ENCODE results near the gene CCDC40.

Gene CCDC40, protein sequence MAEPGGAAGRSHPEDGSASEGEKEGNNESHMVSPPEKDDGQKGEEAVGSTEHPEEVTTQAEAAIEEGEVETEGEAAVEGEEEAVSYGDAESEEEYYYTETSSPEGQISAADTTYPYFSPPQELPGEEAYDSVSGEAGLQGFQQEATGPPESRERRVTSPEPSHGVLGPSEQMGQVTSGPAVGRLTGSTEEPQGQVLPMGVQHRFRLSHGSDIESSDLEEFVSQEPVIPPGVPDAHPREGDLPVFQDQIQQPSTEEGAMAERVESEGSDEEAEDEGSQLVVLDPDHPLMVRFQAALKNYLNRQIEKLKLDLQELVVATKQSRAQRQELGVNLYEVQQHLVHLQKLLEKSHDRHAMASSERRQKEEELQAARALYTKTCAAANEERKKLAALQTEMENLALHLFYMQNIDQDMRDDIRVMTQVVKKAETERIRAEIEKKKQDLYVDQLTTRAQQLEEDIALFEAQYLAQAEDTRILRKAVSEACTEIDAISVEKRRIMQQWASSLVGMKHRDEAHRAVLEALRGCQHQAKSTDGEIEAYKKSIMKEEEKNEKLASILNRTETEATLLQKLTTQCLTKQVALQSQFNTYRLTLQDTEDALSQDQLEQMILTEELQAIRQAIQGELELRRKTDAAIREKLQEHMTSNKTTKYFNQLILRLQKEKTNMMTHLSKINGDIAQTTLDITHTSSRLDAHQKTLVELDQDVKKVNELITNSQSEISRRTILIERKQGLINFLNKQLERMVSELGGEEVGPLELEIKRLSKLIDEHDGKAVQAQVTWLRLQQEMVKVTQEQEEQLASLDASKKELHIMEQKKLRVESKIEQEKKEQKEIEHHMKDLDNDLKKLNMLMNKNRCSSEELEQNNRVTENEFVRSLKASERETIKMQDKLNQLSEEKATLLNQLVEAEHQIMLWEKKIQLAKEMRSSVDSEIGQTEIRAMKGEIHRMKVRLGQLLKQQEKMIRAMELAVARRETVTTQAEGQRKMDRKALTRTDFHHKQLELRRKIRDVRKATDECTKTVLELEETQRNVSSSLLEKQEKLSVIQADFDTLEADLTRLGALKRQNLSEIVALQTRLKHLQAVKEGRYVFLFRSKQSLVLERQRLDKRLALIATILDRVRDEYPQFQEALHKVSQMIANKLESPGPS

DNA sequence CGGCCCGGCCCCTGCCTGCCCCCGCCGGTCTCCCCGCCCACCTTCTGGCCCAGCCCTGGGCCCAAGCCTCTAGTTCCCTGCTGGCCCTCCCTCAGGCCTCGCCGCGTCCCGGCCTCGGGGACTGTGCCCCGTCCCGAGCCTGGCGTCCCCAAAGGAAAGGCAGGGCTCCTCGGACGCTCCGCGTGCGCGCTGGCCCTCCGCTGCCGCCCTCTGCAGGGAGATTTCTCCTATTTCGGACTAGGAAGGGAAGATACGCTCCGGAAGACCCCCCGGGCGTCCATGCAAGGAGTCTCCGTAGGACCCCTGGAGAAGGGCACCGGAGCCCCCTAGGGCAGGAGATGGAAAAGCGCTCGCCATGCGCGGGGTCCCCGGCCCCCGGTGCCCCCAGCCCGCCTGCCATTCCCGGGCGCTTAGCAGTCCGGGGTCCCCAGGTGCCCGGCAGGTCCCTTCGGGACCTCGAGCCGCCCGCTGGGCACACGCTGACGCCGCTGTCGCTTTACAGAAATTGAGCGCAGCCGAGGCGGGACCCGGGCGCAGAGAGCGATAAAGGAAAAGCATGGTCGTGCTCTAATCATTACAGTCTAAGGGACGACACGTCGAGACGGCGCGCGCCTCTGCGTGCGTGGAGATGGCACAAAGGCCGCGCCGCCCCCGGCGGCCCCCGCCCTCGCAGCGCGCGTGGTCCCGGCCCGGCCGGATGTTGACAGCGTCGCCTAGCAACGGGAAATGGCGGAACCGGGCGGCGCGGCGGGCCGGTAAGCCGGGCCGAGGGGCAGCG lies at the start of gene CCDC40:
CCDC40 (plus strand) TSS at position 706 of the 778 bp plus-strand sequence; CDS start at position 727, 21 bp downstream.
- Histone ChIP-seq H3K9me3 (ENCODE audit: control insufficient read depth, insufficient read depth, low read length) (no peaks in the 10 kb centered on the region), H3K4me1 (ENCODE audit: insufficient read depth, low read length) (no peaks in the 10 kb centered on the region), H3K9ac (ENCODE audit: low read depth, low read length) (peak within 1 kb of the TSS; percentile 98), H3K36me3 (ENCODE audit: insufficient read depth, low read length) (no peaks in the 10 kb centered on the region)

DNA sequence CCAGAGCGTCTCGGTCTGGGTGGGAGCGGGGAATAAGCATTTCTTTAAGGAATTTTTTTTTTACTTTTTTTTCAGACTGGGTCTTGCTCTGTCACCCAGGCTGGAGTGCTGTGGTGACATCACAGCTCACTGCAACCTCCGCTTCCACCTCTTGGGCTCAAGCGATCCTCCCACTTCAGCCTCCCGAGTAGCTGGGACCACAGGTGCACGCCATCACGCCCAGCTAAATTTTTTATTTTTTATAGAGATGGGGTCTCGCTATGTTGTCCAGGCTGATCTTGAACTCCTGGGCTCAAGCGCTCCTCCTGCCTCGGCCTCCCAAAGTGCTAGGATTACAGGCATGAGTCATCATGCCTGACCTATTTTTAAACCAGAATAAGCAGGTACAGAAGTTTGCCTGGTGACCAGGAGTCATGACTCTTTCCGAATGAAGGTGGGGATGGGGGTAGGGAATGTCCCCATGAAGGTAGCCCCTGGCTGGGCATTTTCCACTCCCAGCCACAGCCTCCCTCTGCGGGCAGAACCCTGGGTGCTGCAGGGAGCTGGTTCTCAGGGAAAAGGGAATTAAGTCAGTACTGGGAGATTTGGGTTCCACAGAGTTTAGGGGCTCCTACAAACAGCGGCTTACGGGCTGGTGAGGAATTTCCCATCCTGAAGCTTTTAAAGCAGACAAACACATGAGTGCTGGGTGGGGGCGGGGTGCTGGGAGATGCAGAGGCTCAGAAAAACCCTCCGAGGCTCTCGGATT lies 49.1 kb upstream of the CCDC40 start:
- Histone ChIP-seq H3K9me3 (ENCODE audit: control insufficient read depth, insufficient read depth, low read length) (no peaks in the 10 kb centered on the region), H3K9ac (ENCODE audit: low read depth, low read length) (no peak overlapping the region), H3K4me1 (ENCODE audit: insufficient read depth, low read length) (peaks cover 23% of the 10 kb centered on the region), H3K36me3 (ENCODE audit: insufficient read depth, low read length) (no peaks in the 10 kb centered on the region; the same call in 1 of the 2 replicates)

DNA sequence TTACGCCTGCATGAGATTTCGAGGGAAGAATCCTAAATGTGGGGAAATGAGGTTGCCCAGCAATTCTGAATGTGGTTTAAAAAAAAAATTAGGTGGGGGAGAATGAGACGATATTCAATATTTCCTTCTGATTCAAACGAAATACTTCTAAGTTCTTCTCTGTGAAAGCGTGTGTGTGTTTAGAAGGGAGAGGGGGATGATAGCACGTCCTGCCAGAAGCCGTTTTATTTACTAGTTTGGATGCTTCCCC lies 48.6 kb upstream of the CCDC40 start:
- H3K4me1 ChIP-seq (ENCODE audit: insufficient read depth, low read length): peaks cover 28% of the 10 kb centered on the region
- H3K9me3 ChIP-seq (ENCODE audit: control insufficient read depth, insufficient read depth, low read length): no peaks in the 10 kb centered on the region
- no peak overlapping the region for H3K9ac ChIP-seq (ENCODE audit: low read depth, low read length)
- no peaks in the 10 kb centered on the region; the same call in 1 of the 2 replicates for H3K36me3 ChIP-seq (ENCODE audit: insufficient read depth, low read length)

DNA sequence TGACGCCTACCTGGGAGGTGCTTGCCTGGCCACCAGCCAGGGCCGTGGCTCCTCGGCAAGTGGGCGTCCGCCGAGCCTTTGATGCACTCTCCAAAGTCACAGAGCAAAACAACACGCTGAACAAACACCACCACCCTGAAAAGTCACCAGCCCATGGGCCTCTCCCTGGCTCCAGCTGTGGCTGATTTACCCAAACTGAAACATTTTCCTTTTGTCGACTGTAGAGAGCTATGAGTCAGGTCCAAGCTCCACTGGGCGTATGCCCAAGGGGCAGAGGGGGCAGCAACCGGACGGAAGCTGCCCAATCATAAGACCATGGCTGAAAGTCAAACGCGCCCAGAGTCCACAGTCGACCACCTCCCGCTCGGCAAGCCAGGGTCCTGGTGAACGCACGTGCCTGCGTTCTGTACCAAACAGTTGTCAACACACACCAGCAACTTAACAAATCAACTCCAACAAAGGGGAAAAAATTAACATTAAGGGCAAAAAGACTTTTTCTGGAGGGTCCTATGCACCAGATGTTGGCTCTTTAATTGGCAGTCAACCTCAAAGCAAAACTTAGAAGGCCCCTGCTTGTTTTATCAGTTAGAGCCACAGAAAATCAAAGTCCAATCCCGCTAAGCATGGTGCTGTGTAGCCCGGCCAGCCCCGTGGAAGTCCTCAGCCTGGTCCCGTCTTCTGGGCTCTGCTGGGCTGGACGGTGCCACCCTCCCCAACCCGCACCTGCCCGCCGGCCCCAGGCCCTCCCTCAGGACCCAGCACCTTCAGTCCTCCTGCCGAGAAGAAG lies 48.1 kb upstream of the CCDC40 start:
- Histone ChIP-seq H3K9ac (ENCODE audit: low read depth, low read length) (no peak overlapping the region), H3K9me3 (ENCODE audit: control insufficient read depth, insufficient read depth, low read length) (no peaks in the 10 kb centered on the region), H3K4me1 (ENCODE audit: insufficient read depth, low read length) (peaks cover 33% of the 10 kb centered on the region), H3K36me3 (ENCODE audit: insufficient read depth, low read length) (no peaks in the 10 kb centered on the region; the same call in 1 of the 2 replicates)

DNA sequence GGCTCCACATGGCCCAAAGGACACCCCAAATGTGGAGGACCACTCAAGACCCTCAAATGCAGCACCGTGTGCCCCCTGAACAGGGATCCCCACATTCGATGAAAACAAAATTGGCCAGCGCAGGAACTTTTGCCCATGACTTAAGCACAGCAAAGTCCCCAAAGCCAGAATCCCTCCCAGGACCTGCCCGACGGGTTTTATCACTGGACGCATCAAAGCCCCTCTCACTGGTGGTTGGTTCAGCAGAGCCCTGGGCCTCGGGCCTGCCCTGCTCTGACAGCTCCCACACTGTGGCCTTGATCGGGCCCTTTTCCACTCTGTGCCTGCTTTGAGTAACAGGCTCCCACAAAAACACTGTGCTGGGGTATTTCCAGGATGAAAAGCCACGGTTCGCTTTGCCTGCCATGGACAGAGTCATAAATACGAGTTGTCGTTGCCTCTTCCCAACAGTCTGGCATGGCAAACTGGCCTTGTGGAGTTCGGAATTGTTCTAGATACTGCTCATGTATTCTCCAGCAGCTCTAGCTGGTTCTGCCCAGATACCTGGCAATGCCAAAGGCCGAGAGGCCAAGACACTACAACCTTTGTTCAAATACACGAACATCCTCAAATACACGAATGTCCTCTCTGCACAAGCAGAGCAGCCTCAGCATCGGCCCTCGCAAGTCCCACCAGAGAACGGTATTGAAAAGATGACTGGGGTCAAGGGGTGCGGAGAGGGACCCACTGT lies 47.2 kb upstream of the CCDC40 start:
- no peaks in the 10 kb centered on the region for H3K36me3 ChIP-seq (ENCODE audit: insufficient read depth, low read length)
- peaks cover 42% of the 10 kb centered on the region for H3K4me1 ChIP-seq (ENCODE audit: insufficient read depth, low read length)
- H3K9ac ChIP-seq (ENCODE audit: low read depth, low read length): no peak overlapping the region
- H3K9me3 ChIP-seq (ENCODE audit: control insufficient read depth, insufficient read depth, low read length): no peaks in the 10 kb centered on the region

DNA sequence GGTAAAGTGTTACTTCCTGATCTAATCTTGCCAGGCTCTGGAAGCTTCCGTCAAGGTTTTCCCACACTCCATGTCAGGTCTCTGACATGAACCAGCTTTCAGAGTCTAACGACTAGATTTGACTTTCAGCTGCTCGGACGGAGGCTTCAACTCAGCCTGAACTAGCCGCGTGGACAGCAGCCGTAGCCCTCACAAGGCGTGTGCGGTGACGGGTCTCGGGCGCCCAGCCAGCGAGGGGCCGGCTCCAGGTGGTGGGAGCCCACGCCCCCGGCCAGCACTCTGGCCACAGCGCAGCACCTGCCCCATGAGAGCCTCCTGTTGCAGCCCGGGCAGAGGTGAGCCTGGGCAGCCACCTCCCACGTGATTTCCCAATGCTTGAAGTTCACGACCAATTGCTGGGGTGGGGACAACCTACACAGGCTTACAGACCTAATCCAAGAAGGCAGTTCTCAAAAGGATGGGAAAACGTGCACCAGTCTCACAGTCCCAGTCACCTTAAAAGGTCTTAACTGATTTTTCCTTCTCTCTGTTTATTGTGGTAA lies 46.3 kb upstream of the CCDC40 start:
- H3K4me1 ChIP-seq (ENCODE audit: insufficient read depth, low read length): peaks cover 42% of the 10 kb centered on the region
- H3K36me3 ChIP-seq (ENCODE audit: insufficient read depth, low read length): no peaks in the 10 kb centered on the region
- H3K9ac ChIP-seq (ENCODE audit: low read depth, low read length): no peak overlapping the region
- H3K9me3 ChIP-seq (ENCODE audit: control insufficient read depth, insufficient read depth, low read length): no peaks in the 10 kb centered on the region

DNA sequence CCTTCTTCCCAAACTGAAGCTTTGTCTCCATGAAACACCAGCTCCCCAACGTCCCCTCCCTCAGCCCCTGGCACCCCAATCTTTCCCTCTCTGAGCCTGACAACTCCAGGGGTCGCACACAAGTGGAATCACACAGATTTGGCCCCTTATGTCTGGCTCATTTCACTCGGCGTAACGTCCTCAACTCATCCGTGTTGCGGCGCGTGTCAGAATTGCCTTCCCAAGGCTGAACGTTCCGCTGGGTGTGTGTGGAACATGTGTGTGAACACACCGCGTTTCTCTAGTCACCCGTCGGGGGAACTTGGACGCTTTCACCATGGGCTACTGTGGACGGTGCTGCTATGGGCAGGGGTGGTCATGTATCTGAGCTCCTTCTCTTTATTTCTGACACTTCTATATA lies 45.7 kb upstream of the CCDC40 start:
- H3K4me1 ChIP-seq (ENCODE audit: insufficient read depth, low read length): peaks cover 42% of the 10 kb centered on the region
- H3K9ac ChIP-seq (ENCODE audit: low read depth, low read length): no peak overlapping the region
- no peaks in the 10 kb centered on the region for H3K36me3 ChIP-seq (ENCODE audit: insufficient read depth, low read length)
- no peaks in the 10 kb centered on the region for H3K9me3 ChIP-seq (ENCODE audit: control insufficient read depth, insufficient read depth, low read length)

DNA sequence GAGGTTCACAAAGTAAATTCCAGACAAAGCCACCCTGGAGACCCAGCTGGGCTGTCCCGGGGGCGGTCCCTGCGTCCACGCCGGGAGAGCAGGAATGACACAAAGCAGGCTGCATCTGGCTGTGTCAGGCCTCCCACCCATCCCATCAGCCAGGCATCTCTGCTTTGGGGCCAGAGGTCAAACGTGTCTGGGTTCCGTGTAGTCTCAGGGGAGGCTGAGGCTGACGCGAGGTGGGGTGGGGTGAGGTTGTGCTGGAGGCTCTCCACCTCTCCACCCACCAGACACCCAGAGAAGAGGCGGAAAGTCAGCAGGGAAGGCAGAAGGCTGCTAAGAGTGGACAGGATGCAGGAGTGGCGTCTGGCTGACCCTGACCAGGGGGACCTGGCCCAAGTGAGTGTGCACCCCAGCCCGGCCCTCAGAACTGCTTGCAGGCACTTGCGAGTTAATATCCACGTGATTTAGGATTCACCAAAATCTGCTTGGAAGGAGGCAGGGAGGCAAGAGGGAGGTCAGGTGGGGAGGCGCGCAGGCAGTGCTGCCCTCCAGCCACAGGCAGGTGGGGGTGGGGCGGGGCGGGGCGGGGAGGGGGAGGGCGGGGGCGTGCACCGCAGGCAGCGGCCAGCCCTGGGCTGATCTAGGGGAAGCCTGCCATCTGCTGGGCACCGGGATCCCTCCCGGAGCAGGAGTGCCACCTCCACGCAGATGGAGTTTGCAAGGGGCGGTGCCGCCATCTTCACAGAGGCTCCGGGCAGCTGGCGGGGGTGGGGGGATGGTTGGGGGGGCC lies 45.1 kb upstream of the CCDC40 start:
- Histone ChIP-seq H3K4me1 (ENCODE audit: insufficient read depth, low read length) (peaks cover 42% of the 10 kb centered on the region), H3K9ac (ENCODE audit: low read depth, low read length) (peak overlapping the region; percentile 56; the same call in 1 of the 2 replicates), H3K9me3 (ENCODE audit: control insufficient read depth, insufficient read depth, low read length) (no peaks in the 10 kb centered on the region), H3K36me3 (ENCODE audit: insufficient read depth, low read length) (no peaks in the 10 kb centered on the region)

DNA sequence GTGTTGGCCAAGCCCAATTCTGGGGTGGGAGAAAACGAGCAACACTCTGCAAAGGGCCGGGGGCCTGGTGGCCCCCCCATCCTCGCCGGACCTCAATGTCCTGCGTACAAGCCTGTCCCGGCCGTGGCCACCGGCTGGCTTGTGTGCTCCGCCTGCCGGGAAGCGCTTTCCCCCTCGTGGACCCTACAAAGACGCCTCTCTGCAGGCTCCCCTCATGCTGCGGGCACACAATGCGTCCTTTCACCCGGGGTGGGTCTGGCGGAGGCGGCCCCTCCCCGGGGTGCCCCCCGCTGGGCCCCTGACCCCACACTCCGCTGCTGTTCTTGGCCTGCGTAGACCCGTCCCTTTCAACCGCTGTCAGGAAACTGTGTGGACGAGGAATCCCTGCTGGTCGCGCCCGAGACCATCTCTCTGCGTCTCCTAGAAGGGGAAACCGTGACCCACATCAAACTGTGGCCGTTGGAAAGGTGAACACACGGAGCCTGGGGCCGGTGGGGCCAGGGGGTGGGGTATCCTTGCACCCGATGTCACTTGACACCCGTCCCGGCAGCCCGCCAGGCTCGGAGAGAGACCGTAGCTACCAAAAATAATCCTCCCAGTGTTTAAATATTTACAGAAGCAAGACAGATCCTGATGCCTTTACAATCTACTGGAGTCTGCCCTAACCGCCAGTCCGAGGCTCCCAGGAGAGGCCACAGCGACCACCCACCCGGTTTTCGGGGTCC lies 44.4 kb upstream of the CCDC40 start:
- H3K9ac ChIP-seq (ENCODE audit: low read depth, low read length): peak overlapping the region; percentile 56

DNA sequence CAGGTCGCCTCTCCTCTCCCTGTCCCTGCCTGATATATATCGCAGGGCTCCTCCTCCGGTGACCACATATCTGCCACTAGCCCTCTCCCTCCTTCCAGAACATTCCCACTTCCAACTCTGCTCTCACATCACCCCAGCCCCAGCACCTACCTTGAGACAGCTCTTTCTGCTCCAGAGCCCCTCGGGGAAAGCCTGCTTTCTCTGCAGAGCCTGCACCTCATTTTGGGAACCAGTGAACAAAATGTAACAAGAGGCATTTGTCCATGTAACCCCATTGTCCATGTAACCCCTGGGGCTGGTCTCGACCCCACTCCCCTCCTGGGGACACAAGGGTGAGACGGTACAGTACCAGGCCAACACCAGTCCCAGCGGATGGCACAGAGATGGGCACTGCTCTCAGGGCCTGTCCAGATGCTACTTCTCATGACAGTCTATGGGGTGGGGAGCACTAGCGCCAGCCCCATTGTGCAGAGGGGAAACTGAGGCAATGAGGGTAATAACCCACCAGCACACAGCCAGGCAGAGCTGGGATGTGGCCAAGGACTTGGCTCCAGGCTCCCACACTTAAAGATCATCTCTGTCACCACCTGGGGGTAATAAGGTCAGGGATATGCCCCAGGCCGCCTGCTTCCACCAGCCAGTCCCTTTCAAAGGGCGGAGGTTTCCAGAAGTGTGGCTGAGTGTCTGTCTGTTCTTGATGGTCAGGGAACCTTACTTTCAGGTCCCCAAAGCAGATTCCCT lies 43.6 kb upstream of the CCDC40 start:
- Histone ChIP-seq H3K9ac (ENCODE audit: low read depth, low read length) (peak overlapping the region; percentile 56), H3K9me3 (ENCODE audit: control insufficient read depth, insufficient read depth, low read length) (no peaks in the 10 kb centered on the region), H3K4me1 (ENCODE audit: insufficient read depth, low read length) (peaks cover 43% of the 10 kb centered on the region), H3K36me3 (ENCODE audit: insufficient read depth, low read length) (no peaks in the 10 kb centered on the region)

More for the DNA sequence above, 44.4 kb upstream of the CCDC40 start:
- peaks cover 45% of the 10 kb centered on the region for H3K4me1 ChIP-seq (ENCODE audit: insufficient read depth, low read length)
- H3K36me3 ChIP-seq (ENCODE audit: insufficient read depth, low read length): no peaks in the 10 kb centered on the region
- no peaks in the 10 kb centered on the region for H3K9me3 ChIP-seq (ENCODE audit: control insufficient read depth, insufficient read depth, low read length)

Data from ES-I3 (cell line).